SK-N-MC (cell line): ENCODE results near the gene STK40.

Experiments
- DNase-seq: peaks from one replicate; pipeline ENCODE4 v3.0.0-alpha.2; 2011; ENCODE audit warnings: low read depth, low spot score
- H3K27ac ChIP-seq: fragments of 200-600 bp; sonication (generic); 2 replicates; pipeline ENCODE4 v1.5.1; 2016; ENCODE audit warnings: mixed run types
- H3K36me3 ChIP-seq: fragments of 200-600 bp; sonication (generic); 2 replicates; pipeline ENCODE4 v1.6.1; 2017; ENCODE audit warnings: antibody characterized with exemption, low read length, mixed read lengths; ENCODE audit not compliant: insufficient read depth
- H3K4me3 ChIP-seq: fragments of 200-600 bp; sonication (generic); 2 replicates; pipeline ENCODE4 v1.5.1; 2016
- H3K9ac ChIP-seq: fragments of 200-600 bp; sonication (generic); 2 replicates; pipeline ENCODE4 v1.8.0; 2017; ENCODE audit warnings: mixed run types, mixed read lengths; ENCODE audit not compliant: insufficient read length
- H3K9me3 ChIP-seq: fragments of 200-600 bp; sonication (generic); 2 replicates; pipeline ENCODE4 v1.6.1; 2017; ENCODE audit warnings: low read depth, mild to moderate bottlenecking, antibody characterized with exemption, low read length, moderate library complexity, mixed read lengths
- EZH2 ChIP-seq: fragments of 200-600 bp; sonication (generic); IDR thresholded peaks from one replicate; pipeline ENCODE4 v1.6.1; 2017; ENCODE audit warnings: antibody characterized with exemption
- FOXP2 ChIP-seq: optimal IDR thresholded peaks from 2 replicates; pipeline ENCODE3; 2011; ENCODE audit warnings: mild to moderate bottlenecking, moderate library complexity; ENCODE audit not compliant: insufficient read depth; ENCODE audit errors: extremely low read length, control extremely low read depth
- POLR2AphosphoS5 ChIP-seq: IDR thresholded peaks from 2 replicates; pipeline ENCODE4 v1.6.1; 2012; ENCODE audit warnings: mild to moderate bottlenecking, low read depth, low read length, borderline replicate concordance

STK40 gene, protein sequence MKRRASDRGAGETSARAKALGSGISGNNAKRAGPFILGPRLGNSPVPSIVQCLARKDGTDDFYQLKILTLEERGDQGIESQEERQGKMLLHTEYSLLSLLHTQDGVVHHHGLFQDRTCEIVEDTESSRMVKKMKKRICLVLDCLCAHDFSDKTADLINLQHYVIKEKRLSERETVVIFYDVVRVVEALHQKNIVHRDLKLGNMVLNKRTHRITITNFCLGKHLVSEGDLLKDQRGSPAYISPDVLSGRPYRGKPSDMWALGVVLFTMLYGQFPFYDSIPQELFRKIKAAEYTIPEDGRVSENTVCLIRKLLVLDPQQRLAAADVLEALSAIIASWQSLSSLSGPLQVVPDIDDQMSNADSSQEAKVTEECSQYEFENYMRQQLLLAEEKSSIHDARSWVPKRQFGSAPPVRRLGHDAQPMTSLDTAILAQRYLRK

GRCh38 chr1:36385410-36386264 lies at the start of gene STK40:
Gene STK40 (minus strand): TSS chr1:36385924. CDS start chr1:36361332, 24,592 bp downstream.
- Histone ChIP-seq H3K9ac (peak within 1 kb of the TSS; percentile 100), H3K27ac (peak within 1 kb of the TSS; percentile 100), H3K4me3 (peak within 1 kb of the TSS; percentile 99), H3K36me3 (peaks cover 5% of the 10 kb centered on the region; the same call in 1 of the 2 replicates), H3K9me3 (no peaks in the 10 kb centered on the region)
- TF ChIP-seq FOXP2, result no peak
- no peak for TF ChIP-seq EZH2
- no peak for TF ChIP-seq POLR2AphosphoS5
- DNase-seq, result peak; percentile 98

GRCh38 chr1:36433102-36433501 lies 47.4 kb upstream of the STK40 start:
- no peaks in the 10 kb centered on the region for H3K36me3 ChIP-seq
- no peak overlapping the region for H3K9ac ChIP-seq
- H3K4me3 ChIP-seq, result no peak overlapping the region
- H3K27ac ChIP-seq, result no peak overlapping the region
- no peak for TF ChIP-seq FOXP2
- TF ChIP-seq EZH2, result no peak
- TF ChIP-seq POLR2AphosphoS5, result no peak
- H3K9me3 ChIP-seq, result no peaks in the 10 kb centered on the region
- DNase-seq, result no peak

DNA sequence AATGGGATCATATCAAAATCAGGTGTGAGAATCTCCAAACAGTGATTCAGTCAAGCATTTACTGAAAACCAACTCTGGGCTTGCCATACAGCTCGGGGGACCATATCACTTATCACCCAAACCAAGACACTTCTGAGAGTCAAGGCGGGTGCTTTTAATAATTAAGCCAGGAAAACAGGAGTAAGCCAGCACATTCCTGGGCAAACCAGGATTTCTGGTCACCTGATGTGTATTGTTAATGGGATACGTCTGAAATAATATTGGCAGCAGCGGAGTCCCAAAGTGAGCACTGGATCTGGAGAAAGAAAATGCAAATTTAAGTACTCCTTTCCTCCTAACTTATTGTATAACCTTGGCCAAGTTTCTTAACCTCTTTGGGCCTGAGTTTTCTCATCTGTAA lies 46.9 kb upstream of the STK40 start:
- H3K4me3 ChIP-seq, result no peak overlapping the region
- no peak overlapping the region for H3K9ac ChIP-seq
- TF ChIP-seq POLR2AphosphoS5, result no peak
- no peak for TF ChIP-seq FOXP2
- no peak for TF ChIP-seq EZH2
- H3K27ac ChIP-seq, result no peak overlapping the region
- H3K9me3 ChIP-seq, result no peaks in the 10 kb centered on the region
- H3K36me3 ChIP-seq, result no peaks in the 10 kb centered on the region
- no peak for DNase-seq

GRCh38 chr1:36425791-36426190 lies 40.1 kb upstream of the STK40 start:
- Histone ChIP-seq H3K4me3 (no peak overlapping the region), H3K36me3 (no peaks in the 10 kb centered on the region), H3K27ac (no peak overlapping the region), H3K9ac (no peak overlapping the region), H3K9me3 (no peaks in the 10 kb centered on the region)
- TF ChIP-seq EZH2 (no peak), POLR2AphosphoS5 (no peak)
- DNase-seq, result no peak

DNA sequence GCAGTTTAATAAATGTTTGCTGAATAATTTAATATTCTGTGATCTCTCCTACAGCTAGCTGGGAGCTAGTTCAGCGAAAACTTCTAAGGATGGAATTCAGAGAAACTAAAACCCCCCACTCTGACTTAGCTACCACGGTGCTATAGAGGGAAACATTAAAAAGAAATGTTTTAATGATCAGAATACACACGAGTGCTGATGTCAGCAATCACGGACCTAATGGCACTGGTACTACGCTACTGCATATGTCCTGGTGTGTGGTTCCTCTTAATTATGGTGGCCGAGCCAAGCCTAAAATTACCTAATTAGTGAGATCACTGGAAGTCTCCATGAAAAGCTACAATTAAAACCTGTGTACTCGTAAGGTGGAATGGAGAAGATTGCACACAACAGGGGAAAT lies 35.9 kb upstream of the STK40 start:
- H3K4me3 ChIP-seq, result no peak overlapping the region

GRCh38 chr1:36420836-36421317 lies 35.2 kb upstream of the STK40 start:
- no peak for TF ChIP-seq EZH2
- no peak for TF ChIP-seq FOXP2
- TF ChIP-seq POLR2AphosphoS5, result no peak
- peak; percentile 67 for DNase-seq
- Histone ChIP-seq H3K36me3 (no peaks in the 10 kb centered on the region), H3K4me3 (peak overlapping the region; percentile 31), H3K9ac (no peak overlapping the region), H3K27ac (no peak overlapping the region), H3K9me3 (no peaks in the 10 kb centered on the region)

More for the DNA sequence above, 35.9 kb upstream of the STK40 start:
- no peaks in the 10 kb centered on the region for H3K36me3 ChIP-seq
- H3K9me3 ChIP-seq, result no peaks in the 10 kb centered on the region
- no peak overlapping the region for H3K9ac ChIP-seq
- no peak overlapping the region for H3K27ac ChIP-seq
- DNase-seq, result no peak
- TF ChIP-seq FOXP2, result no peak
- no peak for TF ChIP-seq POLR2AphosphoS5
- TF ChIP-seq EZH2, result no peak

DNA sequence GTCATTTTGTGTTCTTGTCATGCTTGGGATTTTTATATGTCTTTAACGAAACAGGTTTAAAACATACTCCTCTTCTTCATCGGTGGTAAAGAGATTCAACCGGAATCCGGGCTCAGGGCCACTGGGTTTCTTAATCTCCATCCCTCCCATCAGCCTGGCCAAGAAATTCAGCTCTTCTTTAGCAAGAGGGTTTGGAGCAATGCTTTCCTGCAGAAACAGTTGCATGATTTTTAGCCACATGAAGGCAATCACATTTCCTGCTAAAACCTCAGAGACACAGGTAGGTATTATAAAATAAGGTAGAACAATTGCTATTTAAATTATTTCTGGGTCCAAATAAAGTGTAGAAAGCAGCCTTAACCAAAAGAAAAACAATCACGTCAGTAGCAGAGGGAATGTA lies 34.7 kb upstream of the STK40 start:
- peak overlapping the region; percentile 31 for H3K4me3 ChIP-seq
- no peak overlapping the region for H3K27ac ChIP-seq
- TF ChIP-seq FOXP2 (no peak), POLR2AphosphoS5 (no peak), EZH2 (no peak)
- H3K9me3 ChIP-seq, result no peaks in the 10 kb centered on the region
- no peak for DNase-seq
- H3K9ac ChIP-seq, result no peak overlapping the region
- no peaks in the 10 kb centered on the region for H3K36me3 ChIP-seq

GRCh38 chr1:36419569-36419968 lies 33.8 kb upstream of the STK40 start:
- no peaks in the 10 kb centered on the region for H3K9me3 ChIP-seq
- no peak overlapping the region for H3K4me3 ChIP-seq
- H3K36me3 ChIP-seq, result no peaks in the 10 kb centered on the region
- no peak for DNase-seq
- no peak for TF ChIP-seq FOXP2
- no peak for TF ChIP-seq EZH2
- no peak for TF ChIP-seq POLR2AphosphoS5
- peak overlapping the region; percentile 50; the same call in 1 of the 2 replicates for H3K27ac ChIP-seq
- peak overlapping the region; percentile 23 for H3K9ac ChIP-seq
